NCI-H1092 (cell line): ENCODE measurements around the gene ADGRD2.

ENCODE experiments used
- DNase-seq: peaks from one replicate; lab custom pipeline; 2025; lab: John Stamatoyannopoulos, UW

The ADGRD2 gene

GRCh38 chr9:124498040-124498439, 47.8 kb downstream of the ADGRD2 start:
- DNase-seq, result no peak

DNA sequence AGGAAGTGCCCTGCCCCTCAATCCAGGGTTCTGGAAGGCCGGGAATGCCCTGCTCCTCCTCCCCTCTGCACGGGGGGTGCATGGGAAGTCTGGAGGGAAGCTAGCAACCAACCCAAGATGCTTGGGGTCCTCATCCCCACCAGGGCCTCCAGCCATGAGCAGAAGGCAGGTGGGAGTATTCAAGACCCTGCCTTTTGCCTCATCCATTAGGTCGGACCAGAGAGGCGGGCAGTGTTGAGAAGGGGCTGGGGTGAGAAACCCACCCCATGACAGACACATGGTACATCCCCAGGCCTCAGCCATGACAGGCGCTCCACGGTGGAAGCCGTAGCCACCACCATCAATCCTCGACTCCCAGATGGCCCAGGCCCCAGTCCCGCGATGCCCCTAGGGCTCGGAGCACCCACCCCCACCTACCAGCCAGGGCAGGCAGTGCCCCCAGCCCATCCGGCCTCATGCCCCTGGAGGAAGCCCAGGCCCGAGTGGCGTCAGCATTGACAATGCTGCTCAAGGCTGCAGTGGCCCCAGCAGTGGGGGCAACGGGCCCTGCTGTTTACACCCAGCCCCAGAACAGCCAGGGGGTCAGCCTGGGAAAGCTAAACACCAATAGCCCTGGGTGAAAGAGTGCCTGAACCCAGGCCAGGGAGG, 48.4 kb downstream of the ADGRD2 start:
- DNase-seq, result no peak

DNA sequence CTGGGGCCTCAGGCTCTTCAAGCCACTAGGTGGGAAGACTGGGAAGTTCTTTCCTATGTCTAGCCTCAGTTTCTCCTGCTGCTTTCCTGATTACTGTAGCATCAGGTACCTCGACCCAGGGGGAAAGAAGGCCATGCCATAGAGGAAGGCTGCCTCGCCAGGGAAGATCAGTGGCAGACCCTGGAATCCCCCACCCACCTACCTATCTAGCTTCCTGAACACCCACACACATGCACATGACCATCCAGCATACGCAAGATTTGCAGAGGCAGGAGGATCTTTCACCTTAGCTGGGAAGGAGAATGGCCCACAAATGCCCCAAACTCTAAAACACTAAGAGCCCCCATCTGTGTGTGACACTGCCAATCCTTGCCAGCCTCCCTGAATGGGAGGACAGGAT, 49.0 kb downstream of the ADGRD2 start:
- DNase-seq, result no peak

GRCh38 chr9:124500028-124500795, 50.0 kb downstream of the ADGRD2 start:
- DNase-seq, result no peak

- no peak for DNase-seq
These were observed 50.8 kb downstream of the ADGRD2 start for GRCh38 chr9:124500796-124501611.

- DNase-seq, result no peak
These were observed 51.6 kb downstream of the ADGRD2 start for GRCh38 chr9:124501771-124502320.

- no peak for DNase-seq
These were observed 52.8 kb downstream of the ADGRD2 start for GRCh38 chr9:124502711-124503702.

DNA sequence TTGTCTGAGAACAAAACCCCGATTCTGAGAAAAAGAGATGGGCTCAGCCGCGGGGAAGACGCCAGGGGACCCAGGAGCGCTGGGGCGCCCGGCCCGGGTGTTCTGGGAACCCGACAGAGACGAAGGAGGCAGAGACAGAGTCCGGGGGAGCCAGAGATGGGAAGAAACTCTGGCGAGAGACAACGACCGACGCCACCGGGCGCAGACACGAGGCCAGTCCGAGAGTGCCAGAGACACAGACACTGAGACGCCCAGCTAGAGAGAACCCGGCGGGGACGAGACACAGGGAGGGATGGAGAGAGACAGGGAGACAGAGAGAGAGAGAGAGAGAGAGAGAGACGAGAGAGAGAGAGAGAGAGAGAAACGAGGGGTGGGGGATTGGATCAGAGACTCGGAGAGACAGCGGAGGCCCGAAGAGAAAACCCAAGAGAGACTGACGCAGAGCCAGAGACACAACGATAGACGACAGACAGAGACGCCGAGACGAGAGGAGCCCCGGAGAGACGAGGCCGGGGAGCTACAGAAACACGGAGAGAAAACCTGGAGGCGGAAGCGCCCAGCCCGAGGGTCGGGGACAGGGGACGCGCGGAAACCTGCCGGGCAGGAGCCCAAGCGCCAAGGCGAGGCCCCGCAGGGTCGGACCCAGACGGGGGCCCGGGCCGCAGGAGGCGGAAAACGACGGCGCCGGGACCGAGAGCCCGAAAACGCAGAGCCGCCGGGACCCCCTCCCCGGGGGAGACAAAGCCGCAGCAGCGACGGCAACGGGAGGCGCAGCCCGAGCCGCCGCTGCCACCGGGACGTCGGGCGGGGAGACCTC, 53.7 kb downstream of the ADGRD2 start:
- DNase-seq, result no peak

- no peak for DNase-seq
These were observed 54.3 kb downstream of the ADGRD2 start for GRCh38 chr9:124504530-124505005.

- no peak for DNase-seq
These were observed 55.0 kb downstream of the ADGRD2 start for GRCh38 chr9:124505006-124505900.

DNA sequence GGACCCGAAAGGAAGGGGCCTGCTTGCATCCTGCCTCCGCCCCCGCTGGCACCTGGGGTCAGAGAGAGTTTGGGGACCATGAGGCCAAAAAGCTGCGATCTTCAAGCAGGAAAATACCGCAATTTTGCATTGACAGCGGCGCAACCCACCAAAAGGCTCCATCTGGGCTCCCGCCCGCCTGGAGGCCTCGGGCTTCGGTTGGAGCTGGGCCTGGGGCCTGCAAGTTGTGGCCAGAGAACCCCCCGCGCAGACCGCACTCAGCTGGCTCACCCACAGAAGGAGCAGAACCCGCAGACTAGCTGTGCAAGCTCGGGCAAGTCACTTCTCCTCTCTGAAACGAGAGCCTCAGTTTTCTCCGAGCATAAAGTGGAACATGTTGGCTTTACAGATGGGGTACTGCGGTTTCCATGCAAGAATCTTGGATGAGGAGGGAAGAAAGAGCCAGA, 55.7 kb downstream of the ADGRD2 start:
- no peak for DNase-seq

DNA sequence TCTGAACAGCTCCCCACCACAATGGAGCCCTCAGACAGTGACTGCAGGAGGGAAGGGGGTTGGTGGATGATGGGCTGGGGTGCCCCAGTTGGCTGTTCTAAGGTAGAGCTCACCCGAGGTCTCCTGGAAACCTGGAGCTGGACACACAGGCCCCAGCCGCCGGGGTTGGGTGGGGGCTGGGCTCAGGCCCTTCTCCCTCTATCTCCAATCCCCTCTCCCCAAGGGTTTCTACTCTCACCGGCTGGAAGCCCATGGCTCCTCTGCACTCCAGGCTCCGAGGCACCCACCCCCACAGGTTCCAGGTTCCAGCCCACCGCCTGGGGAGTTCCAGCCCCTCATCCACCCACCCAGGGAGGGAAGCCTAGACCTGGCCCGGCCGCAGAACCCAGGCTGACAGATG, 56.2 kb downstream of the ADGRD2 start:
- no peak for DNase-seq

DNA sequence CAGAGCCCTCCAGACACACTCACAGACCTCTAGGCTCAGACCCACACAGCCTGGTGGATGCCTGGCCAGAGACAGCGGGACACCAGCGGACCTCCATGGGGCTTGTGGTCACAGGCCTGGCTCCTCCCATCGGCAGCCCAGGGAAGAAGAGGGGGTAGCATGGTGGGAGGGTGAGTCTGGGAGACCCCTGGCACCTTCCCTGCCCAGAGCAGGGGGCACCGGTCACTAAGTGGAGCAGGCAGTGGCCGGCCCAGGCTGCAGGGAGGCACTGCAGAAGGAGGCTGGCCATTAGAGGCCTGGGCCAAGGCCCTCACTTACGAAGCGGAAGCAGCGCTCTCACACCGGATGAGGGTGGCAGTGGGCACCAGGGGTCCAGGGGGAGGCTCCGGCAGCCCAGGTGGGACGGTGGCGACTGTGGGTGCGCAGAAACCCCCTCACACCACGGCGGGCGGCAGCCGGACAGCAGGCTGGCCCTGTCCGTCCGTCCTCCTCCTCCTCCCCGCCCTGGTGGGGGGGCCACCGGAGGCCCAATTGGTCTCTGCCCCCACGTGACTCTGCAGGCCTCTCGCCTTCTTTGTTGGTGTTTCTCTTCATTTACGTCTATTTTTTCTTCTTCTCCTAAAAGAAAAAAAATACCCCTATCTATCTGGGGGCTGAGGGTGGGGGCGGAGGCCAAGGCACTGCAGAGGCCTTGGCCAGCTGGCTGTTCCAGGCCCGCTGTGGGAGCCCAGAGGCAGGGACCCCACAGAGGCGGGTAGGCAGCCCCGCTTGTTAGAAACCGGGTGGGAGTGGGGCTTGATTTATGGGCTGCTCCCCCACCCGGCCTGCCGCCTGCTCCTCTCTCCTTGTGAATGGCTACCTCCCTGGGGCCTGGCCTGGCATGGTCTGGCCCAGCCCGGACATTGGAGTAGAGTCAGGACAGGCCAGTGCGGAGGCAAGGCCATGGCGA, 57.0 kb downstream of the ADGRD2 start, which contains the start of gene NR5A1:
TSS of gene NR5A1 (minus strand) at position 469 of the 949 bp plus-strand sequence. CDS start 4,004 bp downstream, outside the sequence.
- no peak for DNase-seq

- no peak for DNase-seq
These were observed 57.7 kb downstream of the ADGRD2 start for GRCh38 chr9:124507880-124508423.

- DNase-seq, result no peak
These were observed 60.6 kb downstream of the ADGRD2 start for GRCh38 chr9:124510650-124511425.

- DNase-seq, result no peak
These were observed 61.2 kb downstream of the ADGRD2 start for GRCh38 chr9:124511426-124511840.
